Hepatic stellate cell (primary cell): Measurements from ENCODE around the gene PCP4.
"Not testable (repeated sequence)": the region's sequence is repeated elsewhere in the genome, so short reads cannot be mapped to it uniquely, and the experiment has no call there.

Source experiments
- DNase-seq: peaks from one replicate; pipeline ENCODE4 v3.0.0; 2011; ENCODE audit warnings: low spot score

PCP4 gene

DNA sequence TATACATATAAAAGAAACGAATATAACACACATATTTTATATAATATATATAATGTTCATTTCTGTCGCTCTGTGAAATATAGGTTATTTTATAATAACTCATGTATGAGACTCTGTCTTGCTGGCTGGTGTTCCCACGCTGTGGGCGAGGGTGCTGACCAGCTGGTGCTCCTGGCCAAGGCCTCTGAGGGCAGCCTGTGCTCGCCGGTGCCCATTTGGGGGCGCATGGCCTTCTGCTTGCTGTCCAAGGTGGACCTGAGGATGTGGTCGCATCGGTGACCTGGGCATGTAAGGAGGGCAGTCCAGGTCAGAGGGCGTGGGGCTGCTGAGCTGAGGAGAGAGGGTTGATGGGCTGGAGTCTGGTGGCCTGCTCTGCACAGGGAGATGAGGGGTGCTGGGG is 1.1 kb upstream of the PCP4 start:
- no peak for DNase-seq

DNA sequence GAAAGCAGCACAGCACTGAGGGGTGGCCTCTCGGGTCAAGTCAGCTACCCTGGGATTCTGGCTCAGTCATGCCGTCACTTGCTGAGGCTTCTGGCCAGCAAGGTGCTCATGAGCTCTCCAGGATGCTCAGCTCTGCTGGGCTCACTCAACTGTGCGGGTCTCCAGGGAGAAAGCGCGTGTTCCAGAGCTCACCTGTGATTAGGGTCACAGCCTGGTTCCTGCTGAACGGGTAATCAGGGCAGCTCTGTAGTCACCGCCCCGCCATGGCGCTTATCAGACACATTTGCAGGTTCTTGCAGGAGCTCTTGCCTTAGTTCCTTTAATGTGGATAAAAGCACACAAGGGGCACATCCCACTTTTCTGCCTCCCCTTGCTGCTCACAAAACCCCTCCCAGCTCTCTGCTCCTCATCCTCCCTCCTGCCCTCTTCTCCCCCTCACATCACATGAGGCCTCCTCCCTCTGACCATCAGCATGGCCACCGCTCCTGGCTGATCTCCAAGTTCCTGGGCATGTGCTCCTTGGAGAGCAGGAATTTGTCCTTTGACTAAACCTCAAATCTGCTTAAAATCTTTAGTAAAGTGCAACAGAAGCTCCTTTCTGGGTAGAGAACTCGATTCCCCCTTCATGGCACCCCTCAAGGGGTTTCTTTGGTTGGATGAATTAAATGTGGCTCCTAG is 2.0 kb downstream of the PCP4 start:
- DNase-seq, result no peak

DNA sequence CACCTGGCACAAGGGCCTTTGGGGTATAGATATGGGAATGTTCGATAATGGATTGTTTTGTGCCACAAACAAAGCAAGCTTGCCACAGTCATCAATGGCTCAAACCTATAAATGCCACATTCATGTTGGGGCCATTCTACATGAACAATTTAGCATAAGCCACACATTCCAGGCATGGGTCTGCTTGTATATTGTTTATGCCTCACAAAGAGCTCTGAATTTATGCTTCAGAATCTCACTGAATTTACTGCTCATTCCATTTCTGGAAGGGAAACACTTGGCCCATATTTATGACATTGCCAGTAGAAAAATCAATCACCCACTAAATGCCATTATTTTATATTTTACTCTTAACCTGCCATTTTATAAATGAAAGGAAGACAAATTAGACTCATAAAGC is 6.4 kb downstream of the PCP4 start:
- no peak for DNase-seq

DNA sequence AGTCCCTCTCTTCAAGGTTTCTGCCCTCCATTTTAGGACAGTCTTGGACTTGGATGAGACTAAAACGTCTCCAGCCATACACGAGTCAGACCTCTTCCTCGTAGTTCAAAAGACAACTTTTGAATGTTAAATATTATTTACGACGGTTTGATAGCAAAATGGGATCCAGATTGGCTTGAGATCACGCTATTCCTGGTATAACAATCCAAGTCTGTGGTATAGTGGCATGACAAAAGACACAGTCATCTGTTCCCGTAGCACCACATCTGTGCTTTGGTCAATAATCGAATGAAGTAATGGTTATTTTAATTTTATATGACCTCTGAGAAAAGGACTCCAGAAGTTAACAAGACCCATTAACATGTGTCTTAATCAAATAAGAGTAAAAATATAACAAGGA is 7.0 kb downstream of the PCP4 start:
- no peak for DNase-seq

DNA sequence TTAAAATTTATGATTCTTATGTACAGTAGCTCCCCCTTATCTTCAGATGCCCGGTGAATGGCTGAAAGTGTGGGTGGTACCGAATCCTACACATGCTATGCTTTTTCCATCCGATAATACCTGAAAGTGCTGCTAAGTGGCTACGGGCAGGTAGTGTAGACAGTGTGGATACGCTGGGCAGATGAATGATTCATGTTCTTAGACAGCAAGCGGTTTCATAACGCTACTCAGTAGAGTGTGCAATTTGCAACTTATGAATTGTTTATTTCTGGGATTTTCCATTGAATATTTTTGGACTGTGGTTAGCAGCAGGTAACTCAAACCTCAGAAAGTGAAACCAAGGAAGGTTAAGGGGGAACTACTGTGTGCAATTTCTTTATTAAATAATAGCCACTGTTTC is 7.5 kb downstream of the PCP4 start:
- no peak for DNase-seq

DNA sequence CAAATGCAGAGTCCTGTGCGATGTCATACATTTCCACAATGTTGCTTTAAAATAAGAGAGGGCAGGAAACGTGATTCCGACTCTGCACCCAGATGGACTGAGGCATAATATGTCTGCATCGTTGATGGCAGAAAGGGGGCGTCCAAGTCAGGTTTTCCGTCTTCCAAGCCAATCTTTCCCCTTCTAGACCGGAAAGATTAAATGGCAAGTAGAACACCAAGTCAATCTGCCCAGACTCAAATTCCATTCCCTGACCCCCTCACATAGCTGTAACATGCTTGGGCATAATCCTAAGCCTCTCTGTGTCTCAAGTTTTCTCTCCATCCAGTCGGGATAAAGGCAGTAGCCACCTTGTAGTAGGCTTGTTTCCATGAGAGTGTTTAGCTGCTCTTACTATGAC is 14.4 kb downstream of the PCP4 start:
- DNase-seq, result no peak

DNA sequence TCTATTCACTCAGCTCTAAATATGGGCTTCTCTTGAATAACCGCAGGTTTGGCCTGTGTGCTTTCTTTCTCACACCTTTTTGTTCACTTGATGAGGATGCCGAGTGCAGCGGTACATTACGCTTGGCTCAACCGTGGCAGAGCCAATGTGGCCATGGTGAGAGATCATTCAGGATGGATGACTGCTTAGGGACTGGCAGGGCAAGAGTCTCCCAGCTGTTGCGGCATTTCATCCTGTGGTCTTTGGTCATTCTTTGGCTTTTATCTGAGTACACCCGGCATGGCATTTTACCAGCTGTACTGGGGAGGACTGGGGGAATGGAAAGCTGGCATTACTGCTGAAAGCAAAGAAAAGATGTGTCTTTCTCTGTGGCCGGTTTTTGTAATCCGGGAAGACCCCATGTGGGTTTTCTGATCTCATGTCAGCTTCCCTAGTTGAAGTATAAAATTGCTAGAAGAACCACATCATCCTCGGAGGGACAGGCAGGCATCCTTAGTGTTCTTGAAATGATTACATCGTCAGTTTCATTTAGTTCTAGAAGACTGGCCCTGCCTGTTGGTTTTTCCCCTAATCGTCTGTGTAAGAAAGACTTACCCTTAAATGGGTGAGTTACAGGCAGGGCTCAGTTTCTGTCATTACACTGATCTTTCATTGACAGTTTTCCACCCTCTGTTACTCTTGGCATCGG is 15.1 kb downstream of the PCP4 start:
- no peak for DNase-seq

DNA sequence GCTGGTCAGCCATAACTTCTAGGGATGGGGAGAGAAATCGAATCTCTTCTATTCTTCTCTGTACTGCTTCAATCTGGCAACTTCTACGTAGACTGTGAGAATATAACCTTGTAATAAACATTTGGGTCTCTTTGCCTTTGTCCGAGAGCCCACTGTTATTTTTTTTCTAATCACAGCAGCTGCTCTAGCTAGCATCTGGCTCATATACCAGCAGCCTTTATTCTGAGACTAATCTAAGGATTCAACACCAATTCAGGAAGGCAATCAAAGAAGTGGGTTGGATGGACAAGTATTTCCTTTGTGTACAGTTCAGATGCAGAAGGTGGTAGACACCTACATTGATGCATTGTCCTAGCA is 15.6 kb downstream of the PCP4 start:
- DNase-seq, result no peak

DNA sequence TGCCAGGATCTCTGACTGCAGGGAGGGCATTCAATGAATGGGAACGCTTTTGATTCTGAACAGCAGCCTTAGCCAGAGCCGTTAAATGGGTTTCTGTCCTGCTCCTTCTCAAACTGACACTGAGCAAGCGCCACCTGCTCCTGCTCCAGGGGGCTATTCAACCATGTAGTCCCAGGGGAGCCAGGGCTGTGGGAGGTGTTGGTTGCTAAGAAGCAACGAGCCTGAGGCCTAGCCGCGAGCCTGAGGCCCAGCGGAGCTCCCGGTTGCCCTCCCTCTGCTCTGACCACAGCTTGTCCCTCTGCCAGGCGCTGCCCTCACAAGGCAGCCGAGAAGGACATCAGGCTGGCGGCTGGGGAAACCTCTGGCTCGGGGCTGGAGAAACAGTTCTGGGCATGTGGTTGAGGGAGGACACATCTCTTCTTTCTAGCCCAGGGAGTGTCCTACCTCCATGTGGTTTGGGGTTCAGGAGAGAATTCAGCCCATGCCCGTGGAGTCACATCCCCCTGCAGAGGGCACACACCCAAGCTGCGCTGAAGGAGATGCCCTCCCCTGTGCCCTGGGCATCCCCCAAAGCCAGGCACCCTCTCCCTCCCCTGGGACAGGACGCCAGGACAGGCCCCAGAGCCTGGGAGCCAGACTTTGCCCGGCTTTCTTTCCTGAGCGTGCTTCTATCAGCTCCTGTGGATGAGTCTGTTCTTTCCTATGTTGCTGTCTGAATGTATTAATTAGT is 18.0 kb downstream of the PCP4 start:
- no peak for DNase-seq

DNA sequence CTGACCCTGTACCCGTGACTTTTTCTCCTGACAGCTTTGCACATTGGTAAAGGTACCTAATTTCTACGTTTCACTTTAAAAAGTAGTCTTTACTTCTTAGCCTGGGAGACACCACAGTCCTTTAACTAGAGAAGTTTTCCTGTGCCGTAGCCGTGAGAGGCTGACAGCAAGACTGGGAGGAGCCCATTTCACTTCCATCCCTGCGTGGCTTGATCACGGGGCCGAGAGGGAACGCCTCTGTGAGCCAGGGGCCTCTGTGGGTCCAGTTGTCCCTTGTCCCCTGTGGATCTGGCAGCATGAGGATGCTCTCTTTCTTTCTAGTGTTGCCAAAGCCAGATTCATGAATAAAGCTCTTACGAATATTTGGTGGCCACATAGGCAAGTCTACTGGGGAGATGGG is 21.6 kb downstream of the PCP4 start:
- no peak for DNase-seq

DNA sequence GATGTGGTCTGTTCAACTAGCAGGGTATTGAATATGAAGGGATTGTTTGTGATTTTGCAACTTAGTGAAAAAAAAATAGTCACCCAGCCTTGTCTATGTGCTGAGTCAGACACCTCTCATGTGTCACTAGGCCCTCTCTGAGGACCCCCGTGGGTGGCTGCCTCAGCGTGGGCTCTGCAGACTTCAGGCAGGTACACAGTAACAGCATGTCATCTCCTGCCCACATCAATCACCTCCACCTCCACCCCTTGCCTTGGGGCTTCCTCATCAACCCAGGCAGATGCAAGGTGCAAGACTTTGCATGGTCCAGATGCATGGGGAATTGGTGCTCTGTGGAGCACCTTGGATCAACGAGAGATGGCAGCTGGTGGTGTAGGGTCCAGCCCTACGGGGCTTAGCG is 23.9 kb downstream of the PCP4 start:
- no peak for DNase-seq

DNA sequence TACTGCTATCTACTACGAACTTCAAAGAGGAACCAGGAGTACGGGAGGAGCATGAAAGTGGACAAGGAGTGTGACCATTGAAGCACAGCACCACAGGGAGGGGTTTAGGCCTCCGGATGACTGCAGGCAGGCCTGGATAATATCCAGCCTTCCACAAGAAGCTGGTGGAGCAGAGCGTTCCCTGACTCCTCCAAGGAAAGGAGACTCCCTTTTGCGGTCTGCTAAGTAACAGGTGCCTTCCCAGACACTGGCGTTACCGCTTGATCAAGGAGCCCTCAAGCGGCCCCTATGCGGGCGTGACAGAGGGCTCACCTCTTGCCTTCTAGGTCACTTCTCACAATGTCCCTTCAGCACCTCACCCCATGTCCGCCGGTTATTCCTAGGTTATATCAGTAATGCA is 24.6 kb downstream of the PCP4 start:
- not testable (repeated sequence) for DNase-seq

DNA sequence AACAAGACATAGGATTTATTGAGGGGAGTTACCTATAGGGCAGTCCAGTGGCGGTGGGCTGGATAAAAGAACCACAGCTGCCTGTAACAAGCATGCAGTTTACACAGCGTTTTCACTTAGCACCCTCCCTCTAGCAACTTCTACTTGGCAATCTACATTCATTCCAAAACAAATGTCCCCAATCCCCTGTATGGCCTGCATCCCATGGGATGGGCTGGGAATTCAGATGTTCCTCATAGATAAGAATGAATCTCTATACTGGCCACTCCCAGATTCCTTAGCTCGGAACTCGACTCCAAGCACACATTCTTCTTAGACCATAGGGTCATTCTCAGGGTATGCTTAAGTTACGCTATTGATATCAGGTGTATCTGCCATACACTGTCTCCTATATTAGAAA is 33.3 kb downstream of the PCP4 start:
- DNase-seq, result no peak

DNA sequence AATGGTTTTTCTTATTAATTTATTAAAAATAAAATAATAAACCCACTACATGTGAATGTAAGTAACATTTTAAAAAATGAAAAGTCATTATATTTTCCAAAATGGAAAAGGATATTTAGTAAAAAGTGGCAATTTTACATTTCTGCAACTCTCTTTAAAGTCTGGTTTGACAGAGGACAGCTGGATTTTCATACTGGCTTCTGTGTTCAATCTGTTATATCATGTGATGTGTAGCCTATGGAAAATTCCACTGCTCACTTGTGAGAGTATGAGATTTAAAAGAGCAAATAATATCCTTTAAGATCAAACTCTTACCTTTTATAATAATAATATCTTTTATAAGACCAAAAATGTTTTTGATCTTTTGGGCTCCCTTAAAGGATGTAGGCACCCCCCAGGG is 33.7 kb downstream of the PCP4 start:
- no peak for DNase-seq

DNA sequence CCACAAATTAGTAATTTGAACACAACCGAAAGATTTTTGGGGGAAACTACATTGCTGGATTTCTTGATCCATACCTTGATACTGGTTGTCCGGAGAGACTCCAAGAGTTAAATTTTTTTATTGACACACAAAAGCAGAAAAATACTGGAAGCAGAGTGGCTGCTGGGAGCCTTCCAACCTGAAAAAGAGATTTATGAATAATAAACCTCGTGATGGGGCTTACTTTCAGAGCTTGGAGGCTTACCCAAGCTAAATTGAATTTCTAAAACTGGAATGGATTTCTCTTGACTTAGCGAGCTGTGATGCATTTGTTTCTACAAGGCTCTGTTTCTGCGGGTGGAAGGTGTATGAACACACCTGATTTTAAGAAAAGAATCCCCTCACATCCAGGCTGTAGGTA is 35.7 kb downstream of the PCP4 start:
- DNase-seq, result no peak

DNA sequence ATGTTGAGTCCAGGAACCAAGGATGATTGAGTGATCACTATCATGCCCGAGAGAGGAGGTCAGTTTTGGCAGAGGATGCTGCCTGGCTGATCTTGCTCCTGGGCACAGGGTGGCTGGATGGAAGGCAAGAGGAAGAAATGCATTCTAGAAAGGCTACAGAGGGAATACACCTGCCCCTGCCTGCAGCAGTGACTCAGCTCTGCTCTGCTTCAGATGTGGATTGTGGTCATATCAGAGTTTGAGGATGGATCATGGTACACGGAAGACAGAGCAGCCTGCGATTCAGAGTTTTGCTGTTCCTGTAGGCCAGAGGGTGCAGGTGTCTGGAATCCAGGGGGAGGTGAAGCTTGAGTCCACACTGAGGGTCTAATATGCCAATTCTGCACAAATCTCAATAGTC is 37.2 kb downstream of the PCP4 start:
- no peak for DNase-seq

DNA sequence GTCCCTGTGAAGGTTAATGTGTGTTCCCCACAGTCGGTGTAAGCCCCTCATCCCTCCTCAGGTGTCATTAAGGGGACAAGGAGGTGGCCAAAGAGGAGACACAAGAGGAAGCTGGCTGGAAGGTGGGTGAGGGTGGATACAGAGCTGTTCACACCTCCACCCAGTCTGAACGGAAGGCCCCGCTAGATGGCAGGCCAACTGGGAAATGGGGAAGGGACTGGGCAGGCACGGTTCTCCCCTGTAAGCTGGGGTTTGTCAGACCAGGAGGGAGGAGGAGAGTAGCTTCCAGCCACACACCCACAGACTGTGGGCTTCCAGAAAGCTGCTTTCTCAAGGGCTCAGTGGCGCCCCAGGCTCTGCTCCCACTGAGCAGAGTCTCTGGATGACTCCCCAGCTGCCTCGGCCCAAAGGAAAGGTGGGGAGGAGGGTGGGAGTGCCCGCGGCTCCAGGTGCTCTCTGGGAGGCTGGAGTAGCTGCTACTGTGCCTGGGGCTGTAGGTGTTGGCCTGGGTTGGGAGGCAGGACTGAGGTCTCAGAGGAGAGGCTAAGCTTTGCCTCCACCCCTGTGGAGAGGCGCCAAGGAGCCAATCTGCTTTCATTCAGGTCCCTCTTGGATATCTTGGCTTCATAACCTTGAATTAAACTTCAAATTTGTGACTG is 41.2 kb downstream of the PCP4 start:
- no peak for DNase-seq

DNA sequence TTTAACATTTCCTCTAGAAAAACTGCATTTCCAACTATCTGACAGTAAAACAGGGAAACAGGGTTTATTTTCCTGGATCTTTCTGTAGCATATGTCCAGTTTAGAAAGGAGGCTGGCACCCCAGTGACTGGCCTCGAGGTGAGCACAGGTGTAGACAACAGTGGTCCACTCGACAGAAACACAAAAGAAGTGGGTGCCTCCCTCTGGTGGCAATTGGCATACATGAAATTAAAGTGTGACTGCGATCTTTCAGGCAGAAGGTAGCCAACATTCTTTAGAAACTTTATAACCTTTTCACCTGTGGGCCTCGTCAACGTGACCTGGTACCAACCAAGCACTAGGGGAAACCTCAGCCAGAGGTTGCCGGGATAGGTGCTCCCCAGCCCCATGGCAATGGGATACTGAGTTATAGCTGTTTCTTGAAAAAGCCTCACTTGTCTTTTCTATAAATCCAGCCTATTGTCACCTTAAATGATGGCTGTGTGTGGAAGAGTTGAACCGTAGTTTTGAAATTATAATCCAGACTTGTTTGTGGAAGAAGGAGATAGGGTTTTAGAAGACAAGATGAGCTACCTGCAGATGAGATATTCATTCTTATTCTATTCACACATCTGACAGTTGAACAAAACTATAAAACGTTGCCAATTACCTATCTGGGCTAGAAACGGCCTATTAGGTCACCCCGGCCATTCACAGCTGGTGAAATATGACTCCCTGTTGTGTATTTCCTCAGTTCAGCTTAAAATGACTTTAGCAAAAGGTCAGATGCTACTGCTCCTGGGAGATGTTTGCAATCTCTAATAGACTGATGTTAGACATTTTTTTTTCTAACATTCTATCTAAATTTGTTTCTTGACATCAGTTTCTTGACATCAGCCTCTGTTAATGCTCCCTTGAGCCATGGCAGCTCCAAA is 44.3 kb downstream of the PCP4 start:
- DNase-seq, result no peak

DNA sequence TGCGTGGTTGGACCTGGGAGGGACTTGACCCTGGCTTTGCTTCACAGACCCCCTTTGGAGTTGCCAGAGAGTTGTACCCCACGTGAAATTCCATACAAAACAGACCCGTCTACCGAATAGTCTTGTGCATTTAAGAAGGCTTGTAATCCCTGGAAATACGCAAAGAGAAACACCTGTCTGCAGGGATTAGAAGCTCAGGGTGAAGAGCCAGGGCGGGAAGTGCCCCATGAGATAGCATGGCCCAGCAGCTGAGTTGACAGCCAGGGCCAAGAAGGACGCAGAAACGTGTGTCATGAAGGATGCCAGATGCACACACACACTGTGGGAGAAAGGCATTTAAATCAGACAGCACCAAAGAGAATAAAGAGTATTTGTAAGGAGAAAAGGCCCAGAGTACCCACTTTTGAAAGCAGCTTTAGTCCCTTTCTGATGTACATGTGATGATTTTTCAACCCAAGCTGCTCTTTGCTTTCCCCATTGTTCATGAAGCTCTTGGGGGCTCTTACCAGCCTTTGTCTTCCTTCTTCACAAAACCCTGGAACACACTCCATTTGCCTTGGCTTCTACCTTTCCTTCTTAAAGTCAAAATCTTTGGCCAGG is 46.6 kb downstream of the PCP4 start:
- no peak for DNase-seq

DNA sequence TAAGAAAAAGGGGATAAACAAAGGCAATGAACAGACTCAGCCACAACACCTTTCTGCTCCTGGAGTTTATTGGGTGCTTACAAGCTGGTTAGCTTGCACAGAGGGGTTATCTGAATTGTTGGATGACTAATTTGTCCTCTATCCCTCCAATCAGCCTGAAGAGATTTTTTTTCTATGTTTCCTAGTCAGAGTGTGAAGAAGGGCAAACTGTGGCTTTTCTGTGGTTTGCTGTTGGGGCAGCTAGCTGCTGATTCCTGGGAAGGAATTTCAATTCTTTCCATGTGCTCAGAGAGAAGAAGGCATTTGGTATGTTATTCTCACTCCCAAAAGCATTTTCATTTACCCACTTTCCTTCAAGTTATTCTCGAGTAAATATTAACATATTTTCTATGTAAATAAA is 48.6 kb downstream of the PCP4 start:
- DNase-seq, result no peak

DNA sequence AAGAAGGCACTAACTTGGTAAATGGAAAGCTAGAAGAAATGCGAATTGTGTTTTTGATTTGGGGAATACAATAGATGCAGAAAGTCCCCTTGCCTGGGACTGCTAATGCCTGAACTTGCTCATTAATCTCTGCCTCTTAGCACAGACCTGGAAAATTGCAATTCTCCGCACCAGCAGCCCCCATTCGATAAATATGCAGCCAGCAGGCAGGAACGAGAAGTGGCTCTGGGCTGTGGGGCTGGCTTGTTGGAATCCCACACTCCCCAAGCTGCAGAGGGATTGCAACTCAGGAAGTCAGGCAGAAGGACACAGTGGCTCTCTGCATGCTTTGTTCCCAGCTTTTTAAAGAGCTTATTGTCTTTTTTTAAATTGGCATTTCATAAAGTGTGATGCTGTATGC is 51.3 kb downstream of the PCP4 start:
- DNase-seq, result no peak

DNA sequence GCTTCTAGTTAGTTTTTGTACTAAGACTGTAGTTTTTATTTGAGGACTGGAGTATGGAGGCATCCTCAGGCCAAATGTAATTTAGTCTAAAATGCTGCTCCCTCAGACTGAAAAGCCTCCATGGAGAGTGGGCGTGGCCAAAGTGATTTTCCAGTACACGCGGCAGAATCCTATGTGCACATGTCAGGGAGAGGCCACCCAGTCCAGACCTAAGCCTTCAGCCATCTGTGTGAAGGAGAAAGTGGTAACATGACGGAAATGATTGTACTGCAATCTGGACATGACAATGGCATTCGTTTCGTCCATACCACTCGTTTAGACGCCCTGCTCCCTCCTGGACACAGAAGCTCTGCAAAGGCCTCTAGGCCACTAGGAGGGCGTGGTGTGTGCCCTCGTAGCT is 56.2 kb downstream of the PCP4 start:
- no peak for DNase-seq
